NCI-H1436 treated with DMSO at 0.1 percent for 48 hours (cell line): ENCODE measurements around the gene SEPTIN8.

Source experiments
- DNase-seq: peaks from one replicate; lab custom pipeline; 2025; lab: John Stamatoyannopoulos, UW

The SEPTIN8 gene

DNA sequence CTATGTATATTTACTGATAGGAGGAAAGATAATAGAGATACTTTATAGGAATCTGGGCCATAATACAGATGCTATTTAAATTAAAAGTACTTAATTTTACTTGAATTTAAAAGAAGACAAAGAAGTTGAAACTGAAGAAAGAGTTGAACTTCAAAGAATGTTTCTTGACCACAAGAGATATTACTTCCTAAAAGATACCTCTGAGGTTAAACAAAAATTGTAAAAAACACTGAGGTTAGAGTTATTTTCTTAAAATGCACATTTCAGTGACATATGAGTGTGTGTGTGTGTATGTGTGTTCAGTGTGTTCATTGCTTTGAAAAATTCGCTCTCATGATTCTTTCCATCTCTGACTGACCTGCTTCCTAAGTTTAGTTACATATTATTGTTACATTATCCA, 3.5 kb upstream of the SEPTIN8 start:
- no peak for DNase-seq

GRCh38 chr5:132779961-132780360, 2.9 kb upstream of the SEPTIN8 start:
- no peak for DNase-seq

DNA sequence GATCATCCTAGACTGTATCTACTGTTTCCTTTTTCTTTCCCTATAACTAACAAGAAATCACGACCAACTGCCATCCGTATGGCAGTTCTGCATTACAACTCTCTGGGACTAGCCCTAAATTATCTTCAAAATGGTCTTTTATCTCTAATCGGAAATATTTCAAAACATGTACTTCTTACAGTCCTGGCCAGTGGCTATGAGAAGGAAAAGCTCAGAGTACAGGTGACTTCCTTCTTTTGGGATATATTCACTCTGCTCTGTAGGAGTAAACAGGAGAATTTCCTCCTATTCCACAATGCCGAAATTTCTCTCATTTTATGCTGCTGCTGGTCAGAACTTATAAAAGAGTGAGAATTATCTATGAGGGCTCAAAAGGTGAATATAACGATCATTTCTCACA, 1.8 kb upstream of the SEPTIN8 start:
- no peak for DNase-seq

DNA sequence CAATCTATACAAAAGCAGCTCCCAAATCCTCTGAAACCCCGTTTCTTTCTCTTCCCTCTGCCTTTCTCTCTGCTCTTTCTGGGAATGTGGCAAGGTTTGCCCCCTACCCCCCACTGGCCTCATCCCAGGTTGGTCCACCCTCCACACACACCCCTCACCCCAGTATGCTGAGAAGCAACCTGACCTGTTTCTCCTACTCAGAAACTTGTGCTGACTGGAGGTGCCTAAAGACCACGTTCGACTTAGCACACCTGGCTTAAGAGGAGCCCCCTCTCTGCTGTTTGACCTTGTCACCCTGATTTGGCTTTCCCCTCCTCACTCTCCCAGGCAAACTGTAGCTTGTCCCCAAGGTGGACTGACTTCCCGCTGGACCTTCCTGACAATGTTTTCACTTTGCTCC, 1.1 kb upstream of the SEPTIN8 start:
- DNase-seq = no peak

DNA sequence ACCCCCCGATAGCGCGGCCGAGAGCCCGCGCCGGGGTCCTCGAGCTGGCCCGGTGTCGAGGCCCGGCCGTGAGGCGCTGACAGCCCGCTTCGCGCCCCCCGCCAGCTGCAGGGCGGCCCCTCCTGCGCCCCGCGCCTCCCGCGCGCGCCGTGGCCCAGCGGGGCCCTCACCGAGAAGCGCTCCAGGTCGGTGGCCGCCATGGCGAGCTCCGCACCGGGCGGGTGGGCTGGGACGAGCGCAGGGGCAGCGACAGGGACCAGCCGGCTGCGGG, 166 bp downstream of the SEPTIN8 start:
- DNase-seq = no peak

GRCh38 chr5:132776131-132776937, 705 bp downstream of the SEPTIN8 start:
- no peak for DNase-seq

DNA sequence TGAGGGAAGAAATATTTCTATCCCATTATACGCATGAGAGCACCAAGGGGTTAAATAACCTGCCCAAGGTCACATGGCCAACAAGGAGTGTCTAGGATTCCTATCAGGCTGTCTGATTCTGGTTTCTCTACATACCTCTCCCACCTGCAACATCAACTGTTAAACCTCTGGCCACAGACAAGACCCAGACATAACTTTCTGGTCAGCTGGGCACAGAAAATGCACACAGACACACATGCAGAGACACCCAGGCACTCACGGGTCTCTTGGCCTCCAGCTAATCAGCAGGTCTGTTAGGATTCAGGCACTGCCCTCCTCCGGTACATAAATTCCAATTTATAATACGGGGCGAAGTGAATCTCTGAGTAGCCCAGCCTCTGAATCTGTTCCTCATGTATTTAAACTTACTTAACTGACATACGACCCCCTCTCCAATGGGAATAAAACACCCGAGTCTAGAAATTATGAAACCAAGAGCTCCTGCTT, 1.5 kb downstream of the SEPTIN8 start:
- no peak for DNase-seq

GRCh38 chr5:132774896-132775295, 2.1 kb downstream of the SEPTIN8 start:
- DNase-seq = no peak

- DNase-seq = no peak
Measured at GRCh38 chr5:132774406-132774805, 2.6 kb downstream of the SEPTIN8 start.

GRCh38 chr5:132773601-132774355, 3.3 kb downstream of the SEPTIN8 start:
- DNase-seq = no peak

DNA sequence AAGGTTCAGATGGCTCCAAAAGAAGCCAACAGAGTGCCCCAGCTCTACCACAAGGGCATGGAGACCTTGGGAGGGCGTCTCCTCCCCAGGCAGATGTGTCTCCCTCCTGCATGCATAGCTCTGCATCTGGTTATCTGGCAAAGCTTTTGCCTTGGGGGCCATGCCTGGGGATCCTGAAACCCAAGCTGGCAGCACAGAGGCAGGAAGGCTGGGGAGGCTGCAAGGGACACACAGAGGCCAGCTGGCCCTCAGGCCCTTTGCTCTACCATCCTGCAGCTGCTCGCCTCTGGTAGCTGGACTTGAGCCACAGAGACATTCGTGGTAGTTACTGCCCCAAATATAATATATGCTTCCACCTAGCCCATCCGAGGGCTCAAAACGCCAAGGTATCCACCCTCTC, 3.9 kb downstream of the SEPTIN8 start:
- no peak for DNase-seq

DNA sequence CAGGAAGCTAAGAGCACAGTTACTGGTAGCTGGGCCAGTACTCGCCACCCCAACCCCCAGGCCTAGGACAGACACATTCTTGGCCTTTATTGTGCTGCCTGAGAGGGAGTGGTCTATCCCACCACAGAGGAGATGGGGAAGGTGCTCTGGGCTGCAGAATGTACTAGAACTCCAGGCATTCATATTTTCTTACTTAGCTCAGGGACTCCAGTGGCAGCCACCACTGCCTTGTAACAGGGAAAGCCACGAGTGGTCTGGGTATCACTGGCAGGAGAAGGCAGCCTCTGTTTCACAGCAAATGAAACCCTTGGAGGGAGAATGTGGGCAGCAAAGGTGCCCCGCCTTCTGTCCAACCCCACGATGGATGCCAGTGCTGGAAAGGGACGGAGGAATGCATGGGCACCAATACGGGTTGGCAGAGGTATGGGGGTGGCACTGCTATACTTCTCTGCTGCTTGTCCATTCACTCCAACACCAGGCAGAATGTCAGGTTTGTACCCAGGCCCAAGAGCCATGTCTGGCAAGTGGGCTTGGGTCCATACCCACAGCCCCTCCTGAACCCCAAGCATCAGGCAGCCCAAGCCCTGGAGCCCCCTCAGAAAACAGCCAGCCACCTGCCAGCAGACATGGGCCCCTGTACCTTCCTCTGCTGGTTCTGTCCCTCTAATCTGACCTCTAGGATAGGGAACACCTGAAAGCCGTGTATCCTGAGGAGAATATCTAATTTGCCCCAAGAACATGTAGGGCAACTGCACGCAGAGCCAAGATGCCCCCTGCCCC, 4.6 kb downstream of the SEPTIN8 start:
- no peak for DNase-seq

DNA sequence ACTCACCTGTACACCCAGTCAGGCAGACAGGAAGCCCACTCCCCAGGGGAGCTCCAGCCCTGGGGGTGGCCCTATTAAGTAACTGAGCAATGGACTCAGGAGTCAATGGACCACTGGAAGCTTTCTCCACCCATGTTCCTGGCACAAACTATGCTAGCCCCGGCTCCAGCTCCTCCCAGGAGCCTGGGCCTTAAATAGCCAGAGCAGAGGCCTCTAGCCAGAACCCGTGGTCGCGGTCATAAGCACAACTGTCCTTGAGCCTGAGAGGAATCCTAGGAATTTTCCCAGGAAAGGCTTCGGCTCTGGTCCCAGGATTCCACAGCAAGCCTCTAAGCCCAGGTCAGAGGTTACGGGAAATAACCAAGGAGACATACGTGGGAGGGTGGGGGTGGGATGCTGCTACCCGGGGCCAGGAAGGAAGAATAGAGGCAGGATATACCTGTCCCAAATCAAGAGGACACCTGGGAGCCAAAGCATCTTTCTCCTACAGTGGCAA, 5.5 kb downstream of the SEPTIN8 start:
- DNase-seq = no peak

- no peak for DNase-seq
Measured at GRCh38 chr5:132770476-132771159, 6.4 kb downstream of the SEPTIN8 start.

GRCh38 chr5:132768485-132768868, 8.6 kb downstream of the SEPTIN8 start:
- DNase-seq = no peak

- DNase-seq = no peak
Measured at GRCh38 chr5:132767150-132767549, 9.9 kb downstream of the SEPTIN8 start.

DNA sequence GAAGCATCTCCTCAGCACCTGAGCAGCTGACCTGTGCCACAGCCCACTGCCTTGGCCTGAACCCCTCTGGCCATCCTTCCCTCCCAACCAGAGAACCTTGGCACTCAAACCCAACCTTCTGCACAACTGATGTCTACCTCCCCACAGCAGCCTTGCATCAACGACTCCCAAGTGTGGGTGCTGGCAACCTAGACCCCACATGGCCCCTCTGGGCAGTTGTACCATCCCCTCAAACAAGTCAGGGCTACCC, 10.3 kb downstream of the SEPTIN8 start:
- no peak for DNase-seq

- DNase-seq = no peak
Measured at GRCh38 chr5:132766020-132766805, 10.8 kb downstream of the SEPTIN8 start.

GRCh38 chr5:132765311-132766019, 11.6 kb downstream of the SEPTIN8 start:
- no peak for DNase-seq

- DNase-seq = no peak
Measured at GRCh38 chr5:132764671-132765238, 12.3 kb downstream of the SEPTIN8 start.

DNA sequence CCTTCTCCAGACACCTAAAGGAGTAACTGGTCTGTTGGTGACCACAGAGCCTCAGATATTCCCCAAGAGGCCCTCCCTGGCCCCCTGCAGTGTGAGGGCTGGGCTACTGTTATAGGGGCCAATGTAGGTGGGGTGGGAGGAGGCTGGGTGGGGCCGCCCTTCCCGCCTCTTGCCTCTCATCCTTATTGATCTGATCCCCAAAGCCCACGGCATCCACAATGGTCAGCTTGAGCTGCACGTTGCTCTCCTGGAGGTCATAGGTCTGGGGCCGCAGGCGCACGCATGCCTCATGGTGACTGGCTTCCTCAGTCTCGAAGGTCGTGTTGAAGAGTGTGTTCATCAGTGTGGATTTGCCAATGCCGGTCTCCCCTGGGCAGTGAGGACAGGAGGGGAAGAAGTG, 13.0 kb downstream of the SEPTIN8 start:
- no peak for DNase-seq
